IPS-15b (cell line): Measurements from ENCODE around the gene DRC7.

Source experiments
- H3K27me3 ChIP-seq: one replicate; pipeline ENCODE4 v1.6.1; 2013; ENCODE audit warnings: low read length; ENCODE audit not compliant: control insufficient read depth, insufficient read depth
- H3K36me3 ChIP-seq: one replicate; pipeline ENCODE4 v1.6.1; 2013; ENCODE audit warnings: low read length; ENCODE audit not compliant: control insufficient read depth, insufficient read depth
- H3K4me1 ChIP-seq: one replicate; pipeline ENCODE4 v1.6.1; 2013; ENCODE audit warnings: mild to moderate bottlenecking, low read length; ENCODE audit not compliant: control insufficient read depth, insufficient read depth
- H3K4me3 ChIP-seq: one replicate; pipeline ENCODE4 v1.5.1; 2013; ENCODE audit warnings: low read depth, low read length
- H3K9ac ChIP-seq: one replicate; pipeline ENCODE4 v1.6.1; 2013; ENCODE audit warnings: low read depth, mild to moderate bottlenecking, low read length
- H3K9me3 ChIP-seq: one replicate; pipeline ENCODE4 v1.6.1; 2013; ENCODE audit warnings: mild to moderate bottlenecking, low read length; ENCODE audit not compliant: control insufficient read depth, insufficient read depth

The DRC7 gene

DNA sequence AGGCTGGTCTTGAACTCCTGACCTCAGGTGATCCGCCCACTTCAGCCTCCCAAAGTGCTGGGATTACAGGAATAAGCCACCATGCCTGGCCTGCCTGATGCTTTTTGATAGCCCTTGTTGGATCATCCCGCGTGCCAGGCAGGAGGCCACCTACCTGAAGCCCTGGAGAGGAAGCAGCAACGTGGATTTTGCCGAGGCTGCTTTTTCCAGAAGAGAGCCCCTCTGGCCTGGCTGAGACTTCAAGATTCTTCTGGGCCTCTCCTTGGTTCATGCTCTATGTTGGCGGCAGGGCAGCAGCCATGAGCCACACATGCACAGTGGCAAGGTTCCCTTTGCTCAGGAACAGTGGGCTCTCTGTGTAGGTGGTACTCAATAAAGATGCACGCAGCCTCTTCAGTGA lies 52.5 kb downstream of the DRC7 start:
- Histone ChIP-seq H3K9me3 (no peaks in the 10 kb centered on the region), H3K9ac (no peak overlapping the region), H3K27me3 (no peaks in the 10 kb centered on the region), H3K4me1 (no peaks in the 10 kb centered on the region), H3K36me3 (peaks cover 23% of the 10 kb centered on the region), H3K4me3 (no peak overlapping the region)

DNA sequence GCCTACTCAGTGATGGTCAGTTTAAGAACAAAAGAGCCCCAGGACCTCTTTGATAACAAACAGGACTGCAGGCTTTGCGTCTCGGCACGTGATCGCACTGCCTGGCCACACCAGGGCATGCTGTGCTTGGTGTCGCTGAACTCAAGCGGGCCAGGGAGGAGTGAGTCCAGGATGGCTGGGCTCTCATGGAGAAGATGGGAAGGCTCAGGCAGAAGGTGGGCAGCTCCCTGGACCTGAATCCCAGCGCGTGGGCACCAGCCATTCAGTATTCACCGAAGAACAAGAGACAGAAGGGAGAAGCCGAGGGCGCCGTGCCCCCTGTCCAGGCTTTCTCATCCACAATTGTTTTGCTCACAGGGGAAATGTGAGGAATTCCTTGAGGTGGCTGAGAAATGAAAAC lies 52.9 kb downstream of the DRC7 start:
- no peaks in the 10 kb centered on the region for H3K27me3 ChIP-seq
- H3K4me3 ChIP-seq = no peak overlapping the region
- no peaks in the 10 kb centered on the region for H3K9me3 ChIP-seq
- peaks cover 26% of the 10 kb centered on the region for H3K36me3 ChIP-seq
- no peaks in the 10 kb centered on the region for H3K4me1 ChIP-seq
- no peak overlapping the region for H3K9ac ChIP-seq

DNA sequence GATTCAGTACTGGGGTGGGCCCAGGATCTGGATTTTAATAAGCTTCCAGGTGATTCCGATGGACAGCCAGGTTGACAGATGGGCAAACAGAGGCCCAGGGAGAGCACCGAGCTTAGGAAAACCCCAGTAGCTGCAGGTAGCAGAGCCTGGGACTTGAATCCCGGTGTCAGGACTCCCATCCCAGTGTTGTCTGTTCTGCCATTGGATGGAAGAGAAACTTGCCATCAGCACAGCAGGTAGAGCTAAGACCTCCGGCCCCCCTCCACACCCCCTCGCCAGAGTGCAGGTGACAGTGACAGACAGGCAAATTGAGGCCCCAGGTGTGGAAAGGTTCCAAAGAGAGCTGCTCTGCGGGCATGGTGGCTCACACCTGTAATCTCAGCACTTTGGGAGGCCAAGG lies 53.4 kb downstream of the DRC7 start:
- no peak overlapping the region for H3K4me3 ChIP-seq
- peaks cover 29% of the 10 kb centered on the region for H3K36me3 ChIP-seq
- no peaks in the 10 kb centered on the region for H3K9me3 ChIP-seq
- no peaks in the 10 kb centered on the region for H3K4me1 ChIP-seq
- no peaks in the 10 kb centered on the region for H3K27me3 ChIP-seq
- no peak overlapping the region for H3K9ac ChIP-seq

- Histone ChIP-seq H3K9ac (no peak overlapping the region), H3K4me3 (no peak overlapping the region), H3K4me1 (no peaks in the 10 kb centered on the region), H3K9me3 (no peaks in the 10 kb centered on the region), H3K27me3 (no peaks in the 10 kb centered on the region), H3K36me3 (peaks cover 35% of the 10 kb centered on the region)
These were observed 54.0 kb downstream of the DRC7 start for GRCh38 chr16:57748596-57748995.

- H3K4me3 ChIP-seq = no peak overlapping the region
- no peaks in the 10 kb centered on the region for H3K4me1 ChIP-seq
- H3K9me3 ChIP-seq = no peaks in the 10 kb centered on the region
These were observed 54.6 kb downstream of the DRC7 start for GRCh38 chr16:57749101-57749692.

DNA sequence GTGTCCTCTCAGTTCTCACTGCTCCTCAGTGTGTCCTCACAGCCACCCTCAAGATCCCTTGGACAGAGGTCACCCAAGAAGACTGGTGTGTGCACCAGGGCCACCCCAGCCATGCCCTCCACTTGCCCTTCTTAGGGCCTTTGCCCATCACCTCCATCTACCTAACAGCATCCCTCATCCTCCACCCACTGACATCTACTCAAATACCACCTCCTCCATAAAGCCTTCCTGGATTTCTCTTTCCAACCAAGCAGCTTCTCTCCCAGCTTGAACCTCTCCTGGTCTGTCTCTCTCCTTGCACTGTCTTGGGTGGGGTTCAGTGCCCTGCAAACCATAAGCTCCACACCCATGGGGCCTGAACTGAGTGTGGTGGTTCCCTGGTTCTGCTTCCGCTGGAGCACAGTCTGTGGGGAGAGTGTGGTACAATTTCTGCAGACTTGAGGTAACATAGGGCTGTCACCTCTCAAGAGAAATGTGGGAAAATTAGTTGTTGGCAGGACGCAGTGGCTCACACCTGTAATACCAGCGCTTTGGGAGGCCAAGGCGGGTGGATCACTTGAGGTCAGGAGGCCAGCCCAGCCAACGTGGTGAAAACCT lies 55.3 kb downstream of the DRC7 start:
- H3K9ac ChIP-seq = no peak overlapping the region
- H3K4me3 ChIP-seq = no peak overlapping the region
- no peaks in the 10 kb centered on the region for H3K4me1 ChIP-seq
- H3K9me3 ChIP-seq = no peaks in the 10 kb centered on the region
- H3K36me3 ChIP-seq = peaks cover 39% of the 10 kb centered on the region
- no peaks in the 10 kb centered on the region for H3K27me3 ChIP-seq

More at GRCh38 chr16:57749101-57749692, 54.6 kb downstream of the DRC7 start:
- peaks cover 35% of the 10 kb centered on the region for H3K36me3 ChIP-seq
- H3K27me3 ChIP-seq = no peaks in the 10 kb centered on the region
- no peak overlapping the region for H3K9ac ChIP-seq

- H3K27me3 ChIP-seq = no peaks in the 10 kb centered on the region
- no peak overlapping the region for H3K9ac ChIP-seq
- H3K36me3 ChIP-seq = peaks cover 49% of the 10 kb centered on the region
- no peaks in the 10 kb centered on the region for H3K4me1 ChIP-seq
- no peak overlapping the region for H3K4me3 ChIP-seq
- H3K9me3 ChIP-seq = no peaks in the 10 kb centered on the region
These were observed 56.4 kb downstream of the DRC7 start for GRCh38 chr16:57750796-57751538.

DNA sequence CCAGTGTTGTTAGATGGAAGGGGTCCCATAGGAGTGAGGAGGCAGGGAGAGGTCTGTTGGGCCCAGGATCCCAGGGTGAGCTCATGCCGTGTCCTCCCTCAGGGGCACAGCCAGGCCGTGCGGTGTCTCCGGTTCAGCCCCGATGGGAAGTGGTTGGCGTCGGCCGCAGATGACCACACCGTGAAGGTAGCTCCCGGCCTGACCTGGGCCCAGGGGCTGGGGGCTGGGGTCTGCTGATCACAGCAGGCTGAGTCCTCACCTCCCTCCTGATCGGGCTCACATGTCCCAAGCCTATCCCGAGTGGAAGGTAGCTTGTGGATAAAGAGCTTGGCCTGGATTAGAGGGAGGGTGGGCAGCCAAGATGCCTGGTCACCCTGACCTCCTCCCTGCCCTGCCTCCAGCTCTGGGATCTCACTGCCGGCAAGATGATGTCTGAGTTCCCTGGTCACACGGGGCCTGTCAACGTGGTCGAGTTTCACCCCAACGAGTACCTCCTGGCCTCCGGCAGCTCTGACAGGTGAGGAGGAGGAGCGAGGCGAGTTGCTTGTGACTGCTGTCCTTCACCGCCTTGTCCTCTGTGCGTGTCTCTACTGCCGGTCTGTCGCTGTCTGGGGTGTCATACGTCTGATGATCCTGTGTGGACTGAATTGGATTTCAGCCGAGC lies 57.1 kb downstream of the DRC7 start:
- Histone ChIP-seq H3K4me1 (no peaks in the 10 kb centered on the region), H3K36me3 (peaks cover 50% of the 10 kb centered on the region), H3K4me3 (no peak overlapping the region), H3K9me3 (no peaks in the 10 kb centered on the region), H3K27me3 (no peaks in the 10 kb centered on the region), H3K9ac (no peak overlapping the region)

GRCh38 chr16:57752203-57752580 lies 57.6 kb downstream of the DRC7 start:
- Histone ChIP-seq H3K9ac (no peak overlapping the region), H3K4me3 (no peak overlapping the region), H3K36me3 (peaks cover 50% of the 10 kb centered on the region), H3K27me3 (no peaks in the 10 kb centered on the region), H3K9me3 (no peaks in the 10 kb centered on the region), H3K4me1 (no peaks in the 10 kb centered on the region)

DNA sequence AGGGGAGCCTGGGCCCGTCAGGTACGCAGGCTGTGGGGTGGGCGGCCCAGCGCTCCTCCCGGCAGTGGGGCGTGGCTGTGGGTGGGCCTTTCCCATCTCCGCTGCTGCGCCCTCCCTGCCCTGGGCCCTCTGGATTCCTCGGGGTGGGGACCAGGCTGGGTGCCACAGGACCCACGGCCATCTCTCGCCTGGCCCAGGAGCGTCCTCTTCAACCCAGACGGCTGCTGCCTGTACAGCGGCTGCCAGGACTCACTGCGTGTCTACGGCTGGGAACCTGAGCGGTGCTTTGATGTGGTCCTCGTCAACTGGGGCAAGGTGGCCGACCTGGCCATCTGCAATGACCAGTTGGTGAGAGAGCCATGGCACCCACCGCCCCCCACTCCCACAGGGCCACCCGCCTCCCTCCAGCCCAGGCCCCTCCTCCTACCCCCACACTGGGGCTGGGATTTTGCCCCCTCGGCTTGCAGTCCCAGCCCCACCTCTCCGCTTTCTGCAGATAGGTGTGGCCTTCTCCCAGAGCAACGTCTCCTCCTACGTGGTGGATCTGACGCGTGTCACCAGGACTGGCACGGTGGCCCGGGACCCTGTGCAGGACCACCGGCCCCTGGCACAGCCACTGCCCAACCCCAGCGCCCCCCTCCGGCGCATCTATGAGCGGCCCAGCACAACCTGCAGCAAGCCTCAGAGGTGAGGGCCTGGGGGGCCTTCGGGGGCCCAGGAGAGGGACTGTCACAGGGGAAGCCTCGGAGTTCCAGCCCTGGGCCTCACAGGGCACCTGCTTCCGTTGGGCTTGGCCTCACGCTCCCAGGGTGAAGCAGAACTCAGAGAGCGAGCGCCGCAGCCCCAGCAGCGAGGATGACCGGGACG lies 58.2 kb downstream of the DRC7 start:
- H3K9ac ChIP-seq = no peak overlapping the region
- H3K9me3 ChIP-seq = no peaks in the 10 kb centered on the region
- no peaks in the 10 kb centered on the region for H3K4me1 ChIP-seq
- H3K4me3 ChIP-seq = no peak overlapping the region
- peaks cover 52% of the 10 kb centered on the region for H3K36me3 ChIP-seq
- H3K27me3 ChIP-seq = no peaks in the 10 kb centered on the region
